GM18498 (cell line): Measurements from ENCODE around the gene ITGA1.

Experiments used
- ATAC-seq: cut with Tn5 transposase; IDR thresholded peaks from one replicate; pipeline ENCODE4 v1.9.1; 2021; ENCODE audit warnings: mild to moderate bottlenecking, moderate library complexity; ENCODE audit not compliant: unreplicated experiment

Gene ITGA1

GRCh38 chr5:52771343-52772039 lies 16.2 kb upstream of the ITGA1 start:
- ATAC-seq: peak; percentile 97

- no peak for ATAC-seq
Measured at GRCh38 chr5:52772668-52773067, 15.0 kb upstream of the ITGA1 start.

DNA sequence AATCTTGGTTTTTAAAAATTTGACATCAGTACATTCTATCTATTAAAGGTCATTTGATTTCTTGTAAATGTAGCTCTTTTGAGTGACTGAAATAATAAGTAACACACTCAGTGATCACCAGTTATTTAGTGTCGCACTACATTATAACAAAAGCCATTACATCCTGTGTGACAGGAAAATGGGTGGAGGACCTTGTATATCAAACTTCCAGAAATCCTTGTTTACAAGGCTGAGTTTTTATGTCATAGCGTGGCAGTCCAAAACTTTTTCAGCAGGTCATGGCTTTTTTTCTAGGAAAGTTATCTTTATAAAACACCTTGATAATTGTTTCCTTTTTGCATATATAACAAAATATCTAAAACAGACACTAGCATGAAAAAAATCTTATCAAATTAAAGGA lies 14.4 kb upstream of the ITGA1 start:
- ATAC-seq: no peak

- ATAC-seq: no peak
Measured at GRCh38 chr5:52774005-52774410, 13.7 kb upstream of the ITGA1 start.

DNA sequence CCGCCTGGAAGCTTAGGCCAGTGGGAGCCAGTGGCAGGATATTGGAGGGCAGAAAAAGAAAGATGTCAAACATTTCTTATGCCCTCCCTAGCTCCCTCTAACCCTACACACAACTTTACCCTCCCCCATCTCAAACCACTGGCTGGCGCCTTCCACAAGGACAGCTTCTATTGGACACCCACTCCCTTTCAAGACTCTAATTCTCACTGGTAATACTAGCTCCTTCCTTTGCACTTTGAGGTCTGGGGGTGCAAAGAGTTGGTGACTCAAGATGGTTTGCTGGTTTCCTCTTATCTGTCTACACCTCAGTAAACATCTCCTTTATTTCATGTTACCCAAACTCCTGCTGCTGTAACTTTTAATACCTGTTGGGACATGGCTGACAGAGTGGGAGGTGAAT lies 11.6 kb upstream of the ITGA1 start:
- ATAC-seq: no peak

DNA sequence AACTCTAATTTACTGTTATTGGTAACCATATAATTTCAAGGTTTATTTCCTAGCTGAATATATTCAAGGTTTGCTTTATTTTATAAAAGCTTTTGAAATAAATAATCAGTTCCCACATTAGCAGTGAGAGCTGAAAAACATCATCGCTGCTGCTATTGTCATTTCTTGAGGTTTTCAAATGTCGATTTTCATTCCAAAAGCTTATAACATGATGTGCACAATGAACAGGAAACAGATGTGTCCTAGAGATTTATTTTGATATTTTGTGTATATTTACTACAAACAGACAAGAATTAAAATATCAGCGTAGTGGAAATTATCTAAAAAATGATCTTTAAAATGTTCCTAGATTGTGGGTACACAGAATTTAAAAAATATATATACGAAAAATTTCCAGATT lies 10.5 kb upstream of the ITGA1 start:
- no peak for ATAC-seq

DNA sequence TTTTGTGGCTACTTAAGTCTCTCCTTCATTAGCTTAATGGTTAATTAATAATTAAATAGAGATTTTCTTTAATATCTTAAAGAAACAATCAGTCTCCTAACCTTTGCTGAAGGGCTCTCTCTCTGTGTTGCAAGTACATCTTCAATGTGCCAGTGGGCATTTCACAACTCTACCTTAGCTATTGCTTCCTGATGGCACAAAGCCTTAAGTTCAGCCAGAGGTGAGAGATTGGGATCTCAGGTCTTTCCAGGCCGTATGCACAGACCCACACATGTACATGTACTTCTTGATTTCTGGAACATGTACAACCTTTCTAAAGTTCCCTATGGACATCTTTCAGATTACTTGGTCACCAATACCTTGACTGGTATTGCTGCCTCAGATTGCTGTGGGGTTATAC lies 8.9 kb upstream of the ITGA1 start:
- no peak for ATAC-seq

- ATAC-seq: no peak
Measured at GRCh38 chr5:52779213-52779612, 8.5 kb upstream of the ITGA1 start.

DNA sequence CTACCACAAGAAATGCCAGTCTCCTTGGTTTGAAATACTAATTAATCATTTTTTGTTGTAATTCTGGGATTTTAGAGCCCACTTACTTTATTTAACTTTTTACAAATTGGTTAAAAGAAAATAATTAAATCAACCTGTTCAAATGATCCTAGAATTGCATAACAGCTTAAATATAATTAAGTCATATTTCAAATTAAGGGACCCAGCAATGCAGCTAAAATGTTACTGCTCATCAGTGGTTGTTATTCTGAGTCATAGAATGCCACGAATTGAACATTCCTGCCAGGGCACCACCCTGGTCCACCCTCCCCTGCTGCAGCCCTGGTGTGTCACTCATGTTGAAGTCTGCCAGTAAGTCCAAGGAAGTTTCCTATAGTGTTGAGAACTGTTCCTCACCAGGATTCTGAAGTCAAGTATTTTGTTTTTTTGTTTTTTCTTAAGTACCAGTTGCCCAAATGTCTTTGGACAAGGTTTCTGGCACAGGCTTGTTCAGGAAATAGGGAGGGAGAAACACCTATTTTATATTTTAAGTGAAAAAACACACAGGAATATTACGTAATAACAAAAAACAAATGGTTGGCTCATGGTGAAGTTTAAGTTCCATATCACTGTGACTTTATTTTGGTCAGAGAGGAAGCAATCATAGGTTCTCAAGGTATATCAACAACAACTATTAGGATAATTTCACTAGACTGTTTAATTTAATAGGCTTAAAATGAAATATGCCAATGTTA lies 4.3 kb upstream of the ITGA1 start:
- ATAC-seq: no peak

GRCh38 chr5:52784737-52785136 lies 3.0 kb upstream of the ITGA1 start:
- ATAC-seq: no peak

GRCh38 chr5:52786391-52786790 lies 1.3 kb upstream of the ITGA1 start:
- no peak for ATAC-seq

GRCh38 chr5:52786949-52787599 lies 642 bp upstream of the ITGA1 start:
- ATAC-seq: peak; percentile 34

GRCh38 chr5:52788505-52788821 lies 747 bp downstream of the ITGA1 start:
- ATAC-seq: no peak

DNA sequence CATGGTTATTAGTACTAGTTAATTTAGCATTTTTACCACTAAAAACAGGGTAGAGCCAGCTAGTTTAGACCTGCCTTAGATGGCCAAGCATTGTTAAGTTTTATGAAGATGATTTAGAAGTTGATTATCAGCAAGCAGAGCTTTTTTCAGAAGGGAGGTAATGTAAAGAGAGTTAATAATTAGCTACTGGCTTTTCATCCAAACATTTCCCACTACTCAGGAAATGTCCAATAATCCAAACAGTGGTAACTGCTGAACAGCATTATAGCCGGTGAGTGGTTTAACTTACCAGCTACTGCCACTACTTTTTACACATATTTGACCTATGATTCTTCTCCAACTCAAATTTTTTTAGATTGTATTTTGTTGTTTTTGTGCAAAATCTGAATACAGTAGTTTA lies 1.7 kb downstream of the ITGA1 start:
- ATAC-seq: no peak

DNA sequence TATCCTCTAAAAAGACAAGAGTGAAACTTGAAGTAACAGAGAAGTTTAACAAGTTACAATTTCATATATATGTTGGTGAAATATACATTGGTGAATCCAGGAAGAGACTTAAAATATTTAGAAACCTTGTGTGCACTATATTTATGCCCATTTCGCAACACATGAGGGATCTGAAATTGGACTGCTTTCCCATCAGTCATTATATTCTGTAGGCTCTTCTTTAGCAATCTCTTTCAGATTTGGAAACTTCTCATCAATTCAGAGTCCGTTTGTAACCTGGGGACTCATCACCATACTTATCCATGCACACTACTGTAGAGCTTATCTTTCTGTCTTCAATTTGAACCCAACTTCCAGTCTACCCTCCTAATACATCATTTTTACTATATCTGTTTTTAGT lies 2.1 kb downstream of the ITGA1 start:
- no peak for ATAC-seq

GRCh38 chr5:52791366-52791765 lies 3.6 kb downstream of the ITGA1 start:
- ATAC-seq: no peak

GRCh38 chr5:52794519-52794918 lies 6.8 kb downstream of the ITGA1 start:
- no peak for ATAC-seq

DNA sequence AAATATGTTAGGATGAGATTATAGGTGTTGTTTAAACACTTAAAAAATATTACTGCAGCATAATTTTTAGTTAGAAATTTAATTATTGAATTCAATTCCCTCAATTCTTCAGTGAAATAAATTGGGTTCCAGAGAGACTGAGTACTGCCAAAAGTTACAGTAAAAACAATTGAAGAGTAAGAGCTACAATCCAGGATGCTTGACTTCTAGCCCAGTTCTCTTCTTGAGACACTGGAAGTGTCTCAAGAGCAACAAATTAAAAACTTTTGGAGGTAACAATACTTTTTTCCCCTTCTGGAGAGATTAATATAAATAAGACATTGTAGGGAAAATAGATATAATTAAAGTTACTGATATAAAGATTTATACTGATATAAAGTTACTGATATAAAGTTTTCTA lies 8.3 kb downstream of the ITGA1 start:
- no peak for ATAC-seq

- no peak for ATAC-seq
Measured at GRCh38 chr5:52796516-52797103, 8.9 kb downstream of the ITGA1 start.

DNA sequence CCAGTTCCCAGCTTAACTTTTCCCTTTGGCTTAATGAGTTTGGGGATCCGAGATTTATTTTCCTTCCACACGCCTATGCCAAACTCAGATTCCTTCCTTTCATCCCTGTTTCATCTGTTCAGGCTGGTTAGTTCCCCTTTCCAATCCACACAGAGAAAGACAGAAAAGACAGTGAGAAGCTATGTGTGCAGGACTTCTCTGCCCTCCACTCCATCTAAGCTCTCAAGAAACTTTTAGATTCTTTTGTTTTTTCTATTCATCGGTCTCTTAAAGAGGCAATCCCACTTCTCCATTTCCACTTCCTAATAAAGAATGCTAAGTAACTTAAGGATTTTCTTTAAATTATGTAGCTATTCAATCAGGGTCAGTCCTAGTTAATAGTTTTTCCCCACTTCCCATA lies 11.2 kb downstream of the ITGA1 start:
- no peak for ATAC-seq

- ATAC-seq: peak; percentile 35
Measured at GRCh38 chr5:52799358-52799982, 11.8 kb downstream of the ITGA1 start.
